Muscle layer of duodenum (tissue), 2 donors: ENCODE measurements around the gene DHX16.

ENCODE experiments used
- H3K27ac ChIP-seq: one replicate; pipeline ENCODE4 v1.7.0; 2013; ENCODE audit warnings: mild to moderate bottlenecking, low read length
- H3K27me3 ChIP-seq: one replicate; pipeline ENCODE4 v1.7.0; 2013; ENCODE audit warnings: low read depth, mild to moderate bottlenecking, control low read depth, low read length
- H3K36me3 ChIP-seq, 2 donors: one replicate each; pipeline ENCODE4 v1.7.0; 2013; ENCODE audit warnings: low read length in 2 of 2, control low read depth in 1 of 2, mild to moderate bottlenecking in 1 of 2; ENCODE audit not compliant: insufficient read depth in 2 of 2, control insufficient read depth in 1 of 2
- H3K4me1 ChIP-seq, 2 donors: one replicate each; pipeline ENCODE4 v1.7.0; 2013; ENCODE audit warnings: low read length in 2 of 2, mild to moderate bottlenecking in 2 of 2, control low read depth in 1 of 2, moderate library complexity in 1 of 2; ENCODE audit not compliant: insufficient read depth in 2 of 2, control insufficient read depth in 1 of 2
- H3K4me3 ChIP-seq, 2 donors: one replicate each; pipeline ENCODE4 v1.7.0; 2013; ENCODE audit warnings: low read length in 2 of 2, low read depth in 1 of 2, mild to moderate bottlenecking in 1 of 2
- H3K9me3 ChIP-seq, 2 donors: one replicate each; pipeline ENCODE4 v1.7.0; 2013; ENCODE audit warnings: low read length in 2 of 2, control low read depth in 1 of 2, mild to moderate bottlenecking in 1 of 2; ENCODE audit not compliant: control insufficient read depth in 1 of 2
- donor health status: healthy.

DHX16 gene

DNA sequence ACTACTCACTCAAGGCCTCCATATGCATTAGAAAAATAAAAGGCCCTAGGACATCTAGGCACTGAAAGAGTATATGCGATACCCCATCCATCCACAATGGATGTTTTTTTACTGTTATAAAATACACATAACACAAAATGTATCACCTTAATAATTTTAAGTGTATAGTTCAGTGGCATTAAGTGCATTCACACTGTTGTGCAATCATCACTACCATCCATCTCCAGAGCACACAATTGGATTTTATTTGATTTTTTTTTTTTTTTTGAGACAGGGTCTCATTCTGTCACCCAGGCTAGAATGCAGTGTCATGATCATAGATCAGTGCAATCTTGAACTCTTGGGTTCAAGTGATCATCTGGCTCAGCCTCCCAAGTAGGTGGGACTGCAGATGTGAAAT, 41.5 kb upstream of the DHX16 start:
- Histone ChIP-seq H3K36me3 (peaks cover 35 to 55% of the 10 kb centered on the region in 2 donors), H3K4me1 (peaks cover 6 to 15% of the 10 kb centered on the region in 2 donors), H3K27me3 (no peaks in the 10 kb centered on the region), H3K27ac (no peak overlapping the region), H3K4me3 (no peak overlapping the region), H3K9me3 (no peaks in the 10 kb centered on the region)

DNA sequence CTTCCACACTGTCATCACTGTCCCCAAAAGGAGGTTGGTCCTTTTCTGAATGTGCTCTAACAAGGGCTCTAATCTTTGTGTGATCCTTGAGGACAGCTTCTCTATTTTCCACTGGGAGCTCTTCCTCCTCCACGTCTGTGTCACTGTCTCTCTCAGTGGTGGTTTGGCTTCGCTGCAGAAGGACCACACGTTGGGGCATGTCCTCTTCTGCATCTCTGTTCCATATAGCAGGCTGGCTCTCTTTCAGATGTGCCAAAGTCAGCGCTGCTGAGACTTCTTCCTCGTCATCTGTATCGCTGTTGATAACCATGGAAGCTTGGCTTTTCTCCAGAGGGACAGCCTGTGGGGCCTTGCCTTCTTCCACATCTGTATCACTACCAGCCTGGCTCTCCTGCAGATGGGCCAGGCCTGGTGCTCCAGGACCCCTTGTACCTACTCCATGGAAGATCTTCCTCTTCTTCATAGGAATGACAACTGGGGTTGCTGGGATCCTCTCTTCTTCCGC, 39.7 kb upstream of the DHX16 start:
- H3K4me1 ChIP-seq, result peaks cover 4 to 6% of the 10 kb centered on the region in 2 donors
- H3K9me3 ChIP-seq, result no peaks in the 10 kb centered on the region
- no peak overlapping the region for H3K4me3 ChIP-seq
- H3K36me3 ChIP-seq, result peaks cover 43 to 65% of the 10 kb centered on the region in 2 donors
- no peak overlapping the region for H3K27ac ChIP-seq
- no peaks in the 10 kb centered on the region for H3K27me3 ChIP-seq

DNA sequence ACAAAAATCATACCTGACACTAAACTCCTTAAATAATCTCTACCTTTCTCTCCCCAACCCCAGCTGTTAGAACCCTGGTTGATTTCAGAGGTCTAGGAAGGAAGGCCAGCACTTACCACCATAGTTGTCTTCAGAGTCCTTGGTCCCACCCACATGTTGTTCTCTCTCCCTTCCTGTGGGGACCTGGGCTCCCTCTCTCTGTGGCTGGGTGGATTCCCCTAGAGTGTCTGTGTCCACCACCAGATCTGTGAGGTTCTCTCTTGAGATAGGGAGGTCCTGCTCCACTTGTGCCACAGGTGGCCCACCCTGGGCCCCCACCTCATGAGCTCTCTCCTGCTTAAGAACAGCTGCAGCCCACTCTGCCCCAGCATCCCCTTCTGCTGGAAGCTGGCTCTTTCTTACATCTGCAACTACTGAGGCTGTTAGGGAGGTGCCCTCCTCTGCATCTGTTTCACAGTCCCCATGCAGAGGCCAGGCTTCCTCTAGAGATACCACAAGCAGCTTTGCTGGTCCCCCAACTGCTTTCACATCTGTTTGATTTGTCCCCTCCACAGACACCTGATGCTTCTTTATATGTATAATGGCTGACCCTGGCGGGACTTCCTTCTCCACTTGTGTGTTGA, 39.1 kb upstream of the DHX16 start:
- Histone ChIP-seq H3K27me3 (no peaks in the 10 kb centered on the region), H3K27ac (no peak overlapping the region), H3K4me3 (no peak overlapping the region), H3K9me3 (no peaks in the 10 kb centered on the region), H3K4me1 (peaks cover 4 to 6% of the 10 kb centered on the region in 2 donors), H3K36me3 (peaks cover 43 to 70% of the 10 kb centered on the region in 2 donors)

DNA sequence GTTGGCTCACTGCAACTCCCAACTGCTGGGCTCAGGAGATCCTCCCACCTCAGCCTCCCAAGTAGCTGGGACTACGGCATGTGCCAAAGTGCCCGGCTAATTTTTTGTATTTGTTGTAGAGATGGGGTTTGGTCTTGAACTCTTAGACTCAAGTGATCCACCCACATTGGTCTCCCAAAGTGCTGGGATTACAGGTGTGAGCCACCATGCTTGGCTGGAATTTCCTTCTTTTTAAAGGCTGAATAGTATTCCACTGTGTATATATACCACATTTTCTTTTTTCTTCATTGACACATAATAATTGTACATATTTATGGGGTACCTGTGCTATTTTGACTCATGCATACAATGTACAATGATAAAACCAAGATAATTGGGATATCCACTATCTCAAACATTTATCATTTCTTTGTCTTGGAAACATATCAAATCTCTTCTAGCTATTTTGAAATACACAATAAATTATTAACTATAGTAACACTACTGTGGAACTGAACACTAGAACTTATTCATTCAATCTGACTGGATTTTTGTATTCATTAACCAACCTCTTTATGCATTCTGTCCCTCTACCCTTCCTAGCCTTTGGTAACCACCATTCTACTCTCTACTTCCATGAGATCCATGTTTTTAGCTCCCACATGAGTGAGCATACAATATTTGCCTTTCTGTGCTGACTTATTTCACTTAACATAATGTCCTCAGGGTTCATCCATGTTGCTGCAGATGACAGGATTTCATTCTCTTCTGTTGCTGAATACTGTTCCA, 36.5 kb upstream of the DHX16 start:
- Histone ChIP-seq H3K9me3 (no peaks in the 10 kb centered on the region), H3K36me3 (peaks cover 38 to 72% of the 10 kb centered on the region in 2 donors), H3K4me3 (no peak overlapping the region), H3K27ac (no peak overlapping the region), H3K4me1 (no peaks in the 10 kb centered on the region), H3K27me3 (no peaks in the 10 kb centered on the region)

DNA sequence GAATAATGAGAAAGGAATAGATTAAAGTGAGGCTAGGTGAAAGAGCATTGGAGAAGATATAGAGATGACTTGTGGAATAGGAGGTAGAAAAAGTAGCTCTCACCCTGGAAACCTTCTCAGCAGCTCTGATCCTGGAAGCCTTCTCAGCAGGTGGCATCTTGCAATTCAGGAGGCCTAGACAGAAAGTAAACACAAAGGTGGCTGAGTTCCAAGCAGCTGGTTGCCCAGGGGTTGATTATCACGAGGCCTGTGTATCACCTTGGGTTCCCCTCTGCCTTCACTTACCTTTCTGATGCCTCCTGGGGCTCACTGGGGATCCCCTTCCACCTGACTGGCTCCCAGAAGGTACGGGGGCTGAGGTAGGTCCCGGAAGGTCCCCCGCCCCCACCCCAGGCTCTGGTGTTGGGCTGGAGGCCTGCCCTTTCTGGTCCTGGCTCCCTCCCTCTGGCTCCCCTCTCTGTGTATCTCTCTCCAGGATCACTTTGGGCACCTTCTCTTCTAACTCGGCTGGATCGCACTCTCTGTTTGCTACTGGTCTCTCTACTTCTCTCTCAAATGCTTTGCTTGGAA, 34.6 kb upstream of the DHX16 start:
- H3K36me3 ChIP-seq, result peaks cover 32 to 70% of the 10 kb centered on the region in 2 donors
- H3K27me3 ChIP-seq, result no peaks in the 10 kb centered on the region
- no peaks in the 10 kb centered on the region for H3K9me3 ChIP-seq
- H3K4me3 ChIP-seq, result no peak overlapping the region
- no peak overlapping the region for H3K27ac ChIP-seq
- no peaks in the 10 kb centered on the region for H3K4me1 ChIP-seq

DNA sequence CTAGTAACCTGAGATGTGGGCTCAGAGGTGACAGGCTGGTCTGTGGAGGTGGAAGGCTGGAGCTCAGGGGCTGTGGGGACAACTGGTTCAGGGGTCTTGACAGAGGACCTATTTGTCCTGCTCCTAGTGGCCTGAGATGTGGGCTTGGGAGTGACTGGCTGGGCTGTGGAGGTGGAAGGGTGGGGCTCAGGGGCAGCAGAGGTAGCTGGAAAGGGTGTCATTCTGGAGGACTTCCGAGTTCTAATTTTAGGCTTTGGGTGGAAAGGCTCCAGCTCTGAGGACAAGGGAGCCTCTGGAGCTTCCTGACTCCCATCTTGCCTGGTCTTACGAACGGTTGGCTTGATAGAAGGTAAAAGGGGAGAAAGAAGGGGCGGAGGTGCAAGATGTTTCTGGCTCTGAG, 32.8 kb upstream of the DHX16 start:
- Histone ChIP-seq H3K36me3 (peaks cover 20 to 55% of the 10 kb centered on the region in 2 donors), H3K9me3 (no peaks in the 10 kb centered on the region), H3K27ac (no peak overlapping the region), H3K4me1 (no peaks in the 10 kb centered on the region), H3K27me3 (no peaks in the 10 kb centered on the region), H3K4me3 (no peak overlapping the region)

GRCh38 chr6:30703821-30704220, 31.0 kb upstream of the DHX16 start:
- Histone ChIP-seq H3K27ac (no peak overlapping the region), H3K36me3 (peaks cover 20 to 43% of the 10 kb centered on the region in 2 donors), H3K4me3 (no peak overlapping the region), H3K9me3 (no peaks in the 10 kb centered on the region), H3K4me1 (no peaks in the 10 kb centered on the region), H3K27me3 (no peaks in the 10 kb centered on the region)

DNA sequence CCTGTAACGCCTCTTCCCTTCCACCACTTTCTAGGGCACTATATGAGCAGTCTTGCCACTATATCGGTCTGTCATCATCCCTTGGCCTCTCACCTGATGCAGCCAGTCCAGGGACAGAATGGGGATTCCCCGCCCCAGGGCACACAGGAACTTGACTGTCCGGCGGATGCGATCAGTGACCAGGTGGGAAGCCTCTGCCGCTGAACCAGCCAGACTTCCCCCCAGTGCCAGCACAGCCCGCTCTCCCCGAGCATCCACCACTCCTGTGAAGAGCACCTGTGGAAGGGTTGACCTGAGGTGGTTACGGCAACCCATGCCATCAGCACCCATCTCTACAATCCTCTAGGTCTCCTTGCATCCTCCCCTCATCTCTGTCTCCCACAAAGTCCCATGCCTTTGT, 30.2 kb upstream of the DHX16 start:
- Histone ChIP-seq H3K9me3 (no peaks in the 10 kb centered on the region), H3K27ac (no peak overlapping the region), H3K36me3 (peaks cover 17 to 40% of the 10 kb centered on the region in 2 donors), H3K27me3 (no peaks in the 10 kb centered on the region), H3K4me1 (no peaks in the 10 kb centered on the region), H3K4me3 (no peak overlapping the region)

- H3K27ac ChIP-seq, result no peak overlapping the region
- H3K36me3 ChIP-seq, result peaks cover 11 to 25% of the 10 kb centered on the region in 2 donors
- H3K27me3 ChIP-seq, result no peaks in the 10 kb centered on the region
- no peaks in the 10 kb centered on the region for H3K4me1 ChIP-seq
- no peaks in the 10 kb centered on the region for H3K9me3 ChIP-seq
- H3K4me3 ChIP-seq, result no peak overlapping the region
Observed at GRCh38 chr6:30700340-30700739, 27.5 kb upstream of the DHX16 start.

- no peaks in the 10 kb centered on the region for H3K27me3 ChIP-seq
- no peak overlapping the region for H3K4me3 ChIP-seq
- H3K4me1 ChIP-seq, result no peaks in the 10 kb centered on the region
- H3K27ac ChIP-seq, result no peak overlapping the region
- no peaks in the 10 kb centered on the region for H3K9me3 ChIP-seq
- H3K36me3 ChIP-seq, result peaks cover 0 to 4% of the 10 kb centered on the region in 2 donors
Observed at GRCh38 chr6:30696432-30696831, 23.6 kb upstream of the DHX16 start.

DNA sequence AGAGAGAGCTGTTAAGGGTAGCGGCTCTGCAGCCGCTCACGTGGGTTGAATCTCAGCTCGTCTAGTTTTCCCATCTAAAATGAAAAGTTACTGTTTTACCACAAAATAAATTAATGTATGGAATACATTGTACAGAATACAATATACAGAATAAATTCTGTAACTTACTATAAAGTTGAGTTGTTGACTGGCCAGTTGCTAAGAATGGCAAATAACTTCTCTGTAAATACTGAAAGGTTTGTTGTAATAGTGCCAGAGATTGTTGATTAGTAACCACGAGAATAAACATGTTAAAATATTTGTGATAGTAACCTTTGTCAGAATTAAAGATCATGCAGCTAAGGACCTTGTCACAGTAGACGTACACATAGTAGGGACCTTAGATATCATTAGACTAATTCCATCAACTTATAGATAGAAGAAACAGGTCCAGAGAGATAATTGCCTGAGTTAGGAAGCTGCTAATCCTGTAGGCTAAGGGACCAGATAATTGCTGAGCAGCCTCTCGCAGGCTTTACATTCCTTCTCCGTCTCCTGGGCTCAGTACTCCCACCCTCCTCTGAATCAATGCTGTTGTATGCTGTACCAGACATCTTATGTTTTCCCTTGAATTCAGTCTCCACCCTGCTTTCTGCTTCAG, 18.5 kb upstream of the DHX16 start:
- no peaks in the 10 kb centered on the region for H3K9me3 ChIP-seq
- H3K36me3 ChIP-seq, result peaks cover 0 to 4% of the 10 kb centered on the region in 2 donors
- peaks cover 24 to 25% of the 10 kb centered on the region in 2 donors for H3K4me1 ChIP-seq
- H3K27ac ChIP-seq, result peak overlapping the region; percentile 68
- no peaks in the 10 kb centered on the region for H3K27me3 ChIP-seq
- peak overlapping the region; percentile 74 to 91 for H3K4me3 ChIP-seq
